Endothelial cell (in vitro differentiated cells): ENCODE results near the gene RIMBP2. TPM values are rescaled to one million over a fixed set of nuclear protein-coding genes. Genes with fewer than 3 reads are reported as not detected.

Experiments
- DNase-seq: peaks from one replicate; pipeline ENCODE4 v3.0.0; 2021; ENCODE audit warnings: low spot score
- H3K27ac Mint-ChIP-seq: one replicate; pipeline ENCODE4 v1.8.0; 2021; ENCODE audit warnings: mixed read lengths, inconsistent platforms; ENCODE audit not compliant: unreplicated experiment
- H3K27me3 Mint-ChIP-seq: one replicate; pipeline ENCODE4 v1.8.0; 2021; ENCODE audit warnings: mild to moderate bottlenecking, moderate library complexity, mixed read lengths, inconsistent platforms; ENCODE audit not compliant: unreplicated experiment
- H3K36me3 Mint-ChIP-seq: one replicate; pipeline ENCODE4 v1.8.0; 2021; ENCODE audit warnings: mild to moderate bottlenecking, low read depth, mixed read lengths, inconsistent platforms; ENCODE audit not compliant: unreplicated experiment
- H3K4me1 Mint-ChIP-seq: one replicate; pipeline ENCODE4 v1.8.0; 2021; ENCODE audit warnings: mild to moderate bottlenecking, mixed read lengths, inconsistent platforms; ENCODE audit not compliant: unreplicated experiment
- H3K4me3 Mint-ChIP-seq: one replicate; pipeline ENCODE4 v1.8.0; 2021; ENCODE audit warnings: mild to moderate bottlenecking, mixed read lengths, inconsistent platforms; ENCODE audit not compliant: unreplicated experiment
- H3K9me3 Mint-ChIP-seq: one replicate; pipeline ENCODE4 v1.8.0; 2021; ENCODE audit warnings: mixed read lengths, inconsistent platforms; ENCODE audit not compliant: unreplicated experiment
- total RNA-seq: library from RNA; stranded (reverse); fragmentation: NEBNext Ultra II Directional; extraction: Animal tissue kit (Norgen Biotek cat#: 25700); gene quantifications from one replicate; pipeline ENCODE4 v1.2.1, GENCODE V29; 2021; ENCODE audit not compliant: unreplicated experiment
- TF ChIP-seq, protein P1 (sequence below): fragments of 200-600 bp; sonication (generic); IDR thresholded peaks from one replicate; pipeline ENCODE4 v1.5.0; 2021; ENCODE audit warnings: antibody characterized with exemption; ENCODE audit not compliant: unreplicated experiment

The RIMBP2 gene
- total RNA-seq, 1 donor from 2014 or later: 1.4 TPM

DNA sequence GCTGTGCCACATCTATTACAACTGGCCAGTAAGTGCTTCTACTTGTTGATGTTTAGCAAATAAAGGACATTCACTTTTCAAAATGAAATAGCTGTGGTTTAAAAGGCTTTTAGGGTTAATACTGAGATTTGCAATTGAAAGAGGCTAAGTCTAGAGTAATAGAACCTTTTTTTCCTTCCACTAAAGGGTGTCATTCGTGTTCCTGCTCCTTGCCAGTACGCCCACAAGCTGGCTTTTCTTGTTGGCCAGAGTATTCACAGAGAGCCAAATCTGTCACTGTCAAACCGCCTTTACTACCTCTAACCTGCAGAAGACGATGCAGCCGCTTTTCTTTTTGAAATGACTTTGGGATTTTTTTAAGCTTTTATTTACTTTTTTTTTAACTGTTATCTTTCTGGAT, 344.8 kb downstream of the RIMBP2 start:
- TF ChIP-seq, protein P1, sequence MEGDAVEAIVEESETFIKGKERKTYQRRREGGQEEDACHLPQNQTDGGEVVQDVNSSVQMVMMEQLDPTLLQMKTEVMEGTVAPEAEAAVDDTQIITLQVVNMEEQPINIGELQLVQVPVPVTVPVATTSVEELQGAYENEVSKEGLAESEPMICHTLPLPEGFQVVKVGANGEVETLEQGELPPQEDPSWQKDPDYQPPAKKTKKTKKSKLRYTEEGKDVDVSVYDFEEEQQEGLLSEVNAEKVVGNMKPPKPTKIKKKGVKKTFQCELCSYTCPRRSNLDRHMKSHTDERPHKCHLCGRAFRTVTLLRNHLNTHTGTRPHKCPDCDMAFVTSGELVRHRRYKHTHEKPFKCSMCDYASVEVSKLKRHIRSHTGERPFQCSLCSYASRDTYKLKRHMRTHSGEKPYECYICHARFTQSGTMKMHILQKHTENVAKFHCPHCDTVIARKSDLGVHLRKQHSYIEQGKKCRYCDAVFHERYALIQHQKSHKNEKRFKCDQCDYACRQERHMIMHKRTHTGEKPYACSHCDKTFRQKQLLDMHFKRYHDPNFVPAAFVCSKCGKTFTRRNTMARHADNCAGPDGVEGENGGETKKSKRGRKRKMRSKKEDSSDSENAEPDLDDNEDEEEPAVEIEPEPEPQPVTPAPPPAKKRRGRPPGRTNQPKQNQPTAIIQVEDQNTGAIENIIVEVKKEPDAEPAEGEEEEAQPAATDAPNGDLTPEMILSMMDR: no peak
- Mint-ChIP-seq H3K4me1 (no peaks in the 10 kb centered on the region), H3K4me3 (no peak overlapping the region), H3K27ac (no peak overlapping the region), H3K27me3 (peaks cover 5% of the 10 kb centered on the region), H3K9me3 (peaks cover 36% of the 10 kb centered on the region), H3K36me3 (peaks cover 6% of the 10 kb centered on the region)
- no peak for DNase-seq

DNA sequence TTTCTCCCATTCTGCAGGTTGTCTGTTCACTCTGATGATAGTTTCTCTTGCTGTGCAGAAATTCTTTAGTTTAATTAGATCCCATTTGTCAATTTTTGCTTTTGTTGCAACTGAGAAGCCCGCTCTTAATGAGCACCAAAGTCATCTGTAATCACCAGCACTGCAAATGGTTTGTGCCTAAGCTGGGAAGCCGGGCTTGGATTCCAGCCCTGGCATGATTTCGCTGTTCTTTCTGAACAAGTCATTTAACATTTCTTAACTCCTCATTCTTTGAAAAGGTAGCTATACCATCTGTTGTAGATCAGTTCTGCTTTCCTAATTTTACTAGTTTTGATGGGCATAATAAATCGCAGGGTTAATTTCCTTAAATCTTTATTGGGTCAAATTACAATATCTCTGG, 346.3 kb downstream of the RIMBP2 start:
- H3K27me3 Mint-ChIP-seq: peaks cover 2% of the 10 kb centered on the region
- H3K27ac Mint-ChIP-seq: no peak overlapping the region
- TF ChIP-seq, protein P1: no peak
- no peak for DNase-seq
- peaks cover 37% of the 10 kb centered on the region for H3K9me3 Mint-ChIP-seq
- H3K36me3 Mint-ChIP-seq: no peaks in the 10 kb centered on the region
- H3K4me3 Mint-ChIP-seq: no peak overlapping the region
- H3K4me1 Mint-ChIP-seq: no peaks in the 10 kb centered on the region

DNA sequence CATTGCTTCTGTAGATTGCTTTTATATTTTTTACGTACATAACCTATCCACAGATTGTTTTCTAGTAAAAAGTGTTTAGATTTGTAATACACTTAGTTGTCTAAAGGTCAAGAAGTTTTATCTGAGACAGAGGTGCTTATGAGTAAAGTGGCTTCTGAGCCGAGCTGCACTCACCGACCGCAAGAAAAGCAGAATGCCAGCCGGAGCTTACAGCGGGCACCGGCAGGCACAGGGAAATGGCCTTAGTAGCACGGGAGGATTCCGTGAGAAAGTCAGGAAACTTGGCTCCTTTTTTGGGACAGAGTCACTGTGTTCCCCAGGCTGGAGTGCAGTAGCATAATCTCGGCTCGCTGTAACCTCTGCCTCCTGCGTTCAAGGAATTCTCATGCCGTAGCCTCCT, 348.6 kb downstream of the RIMBP2 start:
- Mint-ChIP-seq H3K9me3 (peaks cover 50% of the 10 kb centered on the region), H3K27me3 (peaks cover 2% of the 10 kb centered on the region), H3K36me3 (peaks cover 3% of the 10 kb centered on the region), H3K27ac (no peak overlapping the region), H3K4me1 (no peaks in the 10 kb centered on the region), H3K4me3 (no peak overlapping the region)
- TF ChIP-seq, protein P1: no peak
- no peak for DNase-seq

DNA sequence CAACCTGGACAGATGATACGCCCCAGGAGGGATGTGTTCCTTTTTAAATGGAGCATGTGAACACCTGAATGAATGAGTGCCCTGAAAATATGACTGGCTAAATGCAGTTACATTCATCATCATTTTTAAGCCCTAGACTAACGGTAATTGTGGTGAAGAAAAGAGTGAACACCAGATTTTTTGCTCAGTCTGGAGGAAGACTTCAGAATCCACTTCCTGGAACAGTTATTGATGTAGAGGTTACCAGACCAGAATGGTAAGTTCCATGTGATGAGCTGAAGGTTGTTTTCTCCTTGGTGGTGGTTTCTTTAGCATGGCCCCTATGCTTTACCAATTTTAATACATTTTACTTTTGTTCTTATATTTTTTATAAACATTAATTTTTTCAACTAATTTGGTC, 349.1 kb downstream of the RIMBP2 start:
- no peak for DNase-seq
- Mint-ChIP-seq H3K27ac (no peak overlapping the region), H3K9me3 (peaks cover 50% of the 10 kb centered on the region), H3K27me3 (peaks cover 2% of the 10 kb centered on the region), H3K4me1 (no peaks in the 10 kb centered on the region), H3K36me3 (peaks cover 3% of the 10 kb centered on the region), H3K4me3 (no peak overlapping the region)
- TF ChIP-seq, protein P1: no peak

DNA sequence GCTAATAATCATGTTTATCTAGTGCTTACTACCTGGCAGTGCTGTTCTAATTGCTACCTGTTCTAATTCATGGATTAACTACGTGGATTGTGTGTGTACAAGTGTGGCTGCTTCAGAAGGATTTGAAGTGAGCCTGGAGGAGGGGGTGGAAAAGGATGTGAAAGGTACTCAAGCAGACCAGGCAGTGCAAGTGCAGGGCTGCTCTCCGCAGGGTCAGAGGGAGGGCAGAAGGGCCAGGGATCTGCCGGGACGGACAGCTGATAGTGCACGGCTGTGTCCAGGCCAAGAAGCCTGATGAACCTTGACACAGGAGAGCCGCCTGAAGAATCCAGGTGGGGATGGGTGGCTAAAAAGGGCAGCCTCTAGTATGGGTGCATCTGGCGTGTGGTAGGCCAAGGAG, 349.9 kb downstream of the RIMBP2 start:
- DNase-seq: no peak
- Mint-ChIP-seq H3K27ac (no peak overlapping the region), H3K4me3 (no peak overlapping the region), H3K4me1 (no peaks in the 10 kb centered on the region), H3K36me3 (peaks cover 3% of the 10 kb centered on the region), H3K27me3 (peaks cover 2% of the 10 kb centered on the region), H3K9me3 (peaks cover 50% of the 10 kb centered on the region)
- TF ChIP-seq, protein P1: no peak
